WERI-Rb-1 (cell line): ENCODE data around the gene USP31.

ENCODE experiments used
- DNase-seq: peaks from one replicate; pipeline ENCODE4 v3.0.0-alpha.2; 2020
- H3K27ac ChIP-seq: fragments of 250-450 bp; sonication (Bioruptor Pico); 2 replicates; pipeline ENCODE4 v1.5.1; 2020; ENCODE audit warnings: mild to moderate bottlenecking, moderate library complexity
- H3K27me3 ChIP-seq: fragments of 250-450 bp; sonication (Bioruptor Pico); 2 replicates; pipeline ENCODE4 v1.5.1; 2021; ENCODE audit warnings: mild to moderate bottlenecking, low read depth, moderate library complexity; ENCODE audit not compliant: insufficient read depth, severe bottlenecking
- H3K36me3 ChIP-seq: fragments of 250-450 bp; sonication (Bioruptor Pico); 2 replicates; pipeline ENCODE4 v1.5.1; 2020; ENCODE audit warnings: mild to moderate bottlenecking, moderate library complexity
- H3K4me3 ChIP-seq: 2 replicates; pipeline ENCODE4 v1.5.1; 2011; ENCODE audit warnings: low read depth, mild to moderate bottlenecking, control low read depth, low read length
- H3K9me3 ChIP-seq: fragments of 250-450 bp; sonication (Bioruptor Pico); 2 replicates; pipeline ENCODE4 v1.5.1; 2021; ENCODE audit warnings: mild to moderate bottlenecking, moderate library complexity; ENCODE audit not compliant: severe bottlenecking
- CTCF ChIP-seq: IDR thresholded peaks from 2 replicates; pipeline ENCODE4 v1.5.1; 2011; ENCODE audit warnings: low read depth, mild to moderate bottlenecking, control low read depth, inconsistent platforms, low read length

Gene USP31

GRCh38 chr16:23057013-23057596, 92.1 kb downstream of the USP31 start:
- H3K27me3 ChIP-seq = no peaks in the 10 kb centered on the region

GRCh38 chr16:23055481-23055880, 93.8 kb downstream of the USP31 start:
- TF ChIP-seq CTCF = no peak
- no peak for DNase-seq
- Histone ChIP-seq H3K27me3 (no peaks in the 10 kb centered on the region), H3K9me3 (no peaks in the 10 kb centered on the region), H3K36me3 (no peaks in the 10 kb centered on the region), H3K4me3 (no peak overlapping the region), H3K27ac (no peak overlapping the region)

More at GRCh38 chr16:23057013-23057596, 92.1 kb downstream of the USP31 start:
- Histone ChIP-seq H3K27ac (no peak overlapping the region), H3K36me3 (no peaks in the 10 kb centered on the region), H3K9me3 (no peaks in the 10 kb centered on the region), H3K4me3 (no peak overlapping the region)
- DNase-seq = no peak
- TF ChIP-seq CTCF = no peak

- Histone ChIP-seq H3K9me3 (no peaks in the 10 kb centered on the region), H3K27ac (no peak overlapping the region), H3K36me3 (no peaks in the 10 kb centered on the region), H3K27me3 (no peaks in the 10 kb centered on the region), H3K4me3 (no peak overlapping the region)
- DNase-seq = no peak
- no peak for TF ChIP-seq CTCF
These were observed 96.2 kb downstream of the USP31 start for GRCh38 chr16:23052908-23053580.

- DNase-seq = no peak
- no peak for TF ChIP-seq CTCF
- no peak overlapping the region for H3K4me3 ChIP-seq
- H3K27me3 ChIP-seq = no peaks in the 10 kb centered on the region
- no peaks in the 10 kb centered on the region for H3K36me3 ChIP-seq
- no peaks in the 10 kb centered on the region for H3K9me3 ChIP-seq
- no peak overlapping the region for H3K27ac ChIP-seq
These were observed 97.0 kb downstream of the USP31 start for GRCh38 chr16:23052221-23052620.

- TF ChIP-seq CTCF = no peak
- Histone ChIP-seq H3K27me3 (no peaks in the 10 kb centered on the region), H3K27ac (no peak overlapping the region), H3K4me3 (no peak overlapping the region), H3K36me3 (no peaks in the 10 kb centered on the region), H3K9me3 (no peaks in the 10 kb centered on the region)
- no peak for DNase-seq
These were observed 97.7 kb downstream of the USP31 start for GRCh38 chr16:23051587-23051986.

GRCh38 chr16:23048164-23048563, 101.1 kb downstream of the USP31 start:
- Histone ChIP-seq H3K4me3 (no peak overlapping the region), H3K36me3 (no peaks in the 10 kb centered on the region), H3K27me3 (no peaks in the 10 kb centered on the region), H3K9me3 (no peaks in the 10 kb centered on the region), H3K27ac (no peak overlapping the region)
- DNase-seq = no peak
- 0 out of 2 replicates have a peak, but pooled peaks have one; percentile 8 for TF ChIP-seq CTCF
